Motor neuron (in vitro differentiated cells): ENCODE measurements around the gene IL17RA. TPM values are rescaled to one million over a fixed set of nuclear protein-coding genes. Genes with fewer than 3 reads are reported as not detected.
A peak's percentile ranks its signal among the peaks of the same experiment; 100 is the strongest.
"Not testable (repeated sequence)": the region's sequence is repeated elsewhere in the genome, so short reads cannot be mapped to it uniquely, and the experiment has no call there.

Experiments
- ATAC-seq, 8 experiments: fragments of 200-7000 bp; cut with Tn5 transposase; replicated peaks in 6 of 8; 2 replicates each; pipeline ENCODE4 v1.8.0; 2021; ENCODE audit warnings: mild to moderate bottlenecking in 8 of 8, moderate library complexity in 8 of 8
- H3K27ac ChIP-seq, 2 donors: fragments of 250-450 bp; sonication (Bioruptor Pico); 2 replicates each; pipeline ENCODE4 v1.9.0; 2021; ENCODE audit warnings: antibody characterized with exemption in 2 of 2, mild to moderate bottlenecking in 2 of 2, moderate library complexity in 1 of 2
- H3K4me1 ChIP-seq, 2 donors: fragments of 250-450 bp; sonication (Bioruptor Pico); replicated peaks in 1 of 2; 2 replicates each; pipeline ENCODE4 v1.6.1; 2021; ENCODE audit warnings: antibody characterized with exemption in 2 of 2, mild to moderate bottlenecking in 2 of 2, moderate library complexity in 1 of 2
- H3K4me3 ChIP-seq, 5 donors: fragments of 250-450 bp; sonication (Bioruptor Pico); 2 replicates each; pipeline ENCODE4 v1.9.0; 2021; ENCODE audit warnings: antibody characterized with exemption in 5 of 5, mild to moderate bottlenecking in 5 of 5, moderate library complexity in 4 of 5
- WGBS, 10 experiments: fragments of 450-650 bp; shearing (Covaris generic); methylation state at CpG; one replicate each; pipeline ENCODE4 v1.0.0; 2022; 5-methylcytosine and 5-hydroxymethylcytosine counted together
- in situ Hi-C, 9 experiments: fragments of 400-800 bp; cut with MboI; loops; one replicate each; pipeline ENCODE4 v1.15.0; 2021; ENCODE audit warnings: low sequenced_read_pairs in 9 of 9, low pct_unique_long_range_greater_than_20kb in 2 of 9; ENCODE audit not compliant: unreplicated experiment in 9 of 9
- total RNA-seq, 8 experiments: library from RNA; unstranded; fragments of 300-600 nt; gene quantifications; 2 replicates each; pipeline versions ENCODE4 v1.2.3 to v1.2.4, GENCODE V29; 2022

IL17RA gene
- total RNA-seq, result 1 to 10 TPM in 5 of 8 experiments, under 1 TPM in 3; 0.27 to 7.2 (median 2.2) TPM

GRCh38 chr22:17084554-17085276, at the start of gene IL17RA:
TSS of gene IL17RA (plus strand) at chr22:17085000. CDS start at chr22:17085092, 92 bp downstream.
- H3K27ac ChIP-seq, result no peak within 1 kb of the TSS
- ATAC-seq, result peak; percentile 91 to 98 (median 96)
- in situ Hi-C loops, result loop anchor here in 2 of 9 experiments (25.0 kb wide), 2 partner anchors 403 to 428 kb away; no protein-coding TSS in a partner anchor
- peak within 1 kb of the TSS; percentile 27 to 48 (median 40) for H3K4me3 ChIP-seq
- H3K4me1 ChIP-seq, result no peaks in the 10 kb centered on the region
- 0 to 40% (median 4%) methylated on average over 1 to 9 of the region's 68 CpGs; no CpG with 5 or more reads in 3 of the 10 experiments for WGBS, 10 experiments

- no peak for ATAC-seq
- WGBS, 10 experiments, result 35 to 92% (median 63%) methylated on average over 1 to 4 of the region's 4 CpGs; no CpG with 5 or more reads in 4 of the 10 experiments
Observed at GRCh38 chr22:17035246-17035645, 49.6 kb upstream of the IL17RA start.

GRCh38 chr22:17035976-17036841, 48.6 kb upstream of the IL17RA start:
- H3K4me3 ChIP-seq, in situ Hi-C loops, H3K4me1 ChIP-seq, H3K27ac ChIP-seq: not testable (repeated sequence)
- 0 to 74% (median 21%) methylated on average over 1 to 25 of the region's 56 CpGs; no CpG with 5 or more reads in 2 of the 10 experiments for WGBS, 10 experiments
- peak in 4 of 8 experiments; percentile 10 to 38 (median 33) for ATAC-seq

More at GRCh38 chr22:17035246-17035645, 49.6 kb upstream of the IL17RA start:
- in situ Hi-C loops, result no loop called here
- no peak overlapping the region for H3K4me3 ChIP-seq
- H3K27ac ChIP-seq, result no peak overlapping the region
- H3K4me1 ChIP-seq, result no peaks in the 10 kb centered on the region

- WGBS, 10 experiments, result no CpG with 5 or more reads among the region's 56 CpGs
- H3K4me1 ChIP-seq, H3K27ac ChIP-seq, in situ Hi-C loops: not testable (repeated sequence)
- peak in 4 of 8 experiments; percentile 64 to 95 (median 90) for ATAC-seq
- peak overlapping the region in 1 of 5 donors; percentile 26 for H3K4me3 ChIP-seq
Observed at GRCh38 chr22:17036842-17037711, 47.7 kb upstream of the IL17RA start.

- no peak for ATAC-seq
- no peak overlapping the region for H3K27ac ChIP-seq
- in situ Hi-C loops, result no loop called here
- no peaks in the 10 kb centered on the region for H3K4me1 ChIP-seq
- no peak overlapping the region for H3K4me3 ChIP-seq
Observed at GRCh38 chr22:17043521-17043920, 41.3 kb upstream of the IL17RA start.

- H3K4me3 ChIP-seq, result no peak overlapping the region
- in situ Hi-C loops, result no loop called here
- ATAC-seq, result no peak
- no peak overlapping the region for H3K27ac ChIP-seq
- no peaks in the 10 kb centered on the region for H3K4me1 ChIP-seq
- WGBS, 10 experiments, result 35 to 83% (median 45%) methylated on average over 2 to 5 of the region's 5 CpGs
Observed at GRCh38 chr22:17046566-17047348, 38.0 kb upstream of the IL17RA start.

GRCh38 chr22:17047656-17048055, 37.1 kb upstream of the IL17RA start:
- no peak overlapping the region for H3K27ac ChIP-seq
- H3K4me3 ChIP-seq, result no peak overlapping the region
- no peaks in the 10 kb centered on the region for H3K4me1 ChIP-seq
- no peak for ATAC-seq
- in situ Hi-C loops, result no loop called here
- 50 to 100% (median 83%) methylated on average over 1 of the region's 1 CpG; no CpG with 5 or more reads in 3 of the 10 experiments for WGBS, 10 experiments

GRCh38 chr22:17056058-17056457, 28.7 kb upstream of the IL17RA start:
- WGBS, 10 experiments, result 26 to 100% (median 38%) methylated on average over 1 to 5 of the region's 5 CpGs; no CpG with 5 or more reads in 3 of the 10 experiments
- Histone ChIP-seq H3K4me1 (no peaks in the 10 kb centered on the region), H3K27ac (no peak overlapping the region), H3K4me3 (no peak overlapping the region)
- no peak for ATAC-seq
- in situ Hi-C loops, result loop anchor here in 2 of 9 experiments (5.0 to 25.0 kb wide), 3 partner anchors 121 to 456 kb away; no protein-coding TSS in a partner anchor

- Histone ChIP-seq H3K4me1 (no peaks in the 10 kb centered on the region), H3K4me3 (no peak overlapping the region), H3K27ac (no peak overlapping the region)
- ATAC-seq, result no peak
- 67 to 100% methylated on average over 1 to 3 of the region's 8 CpGs; no CpG with 5 or more reads in 8 of the 10 experiments for WGBS, 10 experiments
- in situ Hi-C loops, result loop anchor here in 2 of 9 experiments (5.0 to 25.0 kb wide), 3 partner anchors 122 to 455 kb away; no protein-coding TSS in a partner anchor
Observed at GRCh38 chr22:17056807-17057206, 28.0 kb upstream of the IL17RA start.

GRCh38 chr22:17057959-17058814, 26.6 kb upstream of the IL17RA start:
- in situ Hi-C loops, result loop anchor here in 2 of 9 experiments (5.0 to 25.0 kb wide), 3 partner anchors 123 to 454 kb away; no protein-coding TSS in a partner anchor
- 0 to 29% (median 7%) methylated on average over 1 to 8 of the region's 11 CpGs; no CpG with 5 or more reads in 3 of the 10 experiments for WGBS, 10 experiments
- H3K27ac ChIP-seq, result no peak overlapping the region

GRCh38 chr22:17060126-17060525, 24.7 kb upstream of the IL17RA start:
- 0 to 80% (median 37%) methylated on average over 1 to 2 of the region's 3 CpGs; no CpG with 5 or more reads in 6 of the 10 experiments for WGBS, 10 experiments
- Histone ChIP-seq H3K27ac (no peak overlapping the region), H3K4me1 (no peaks in the 10 kb centered on the region), H3K4me3 (no peak overlapping the region)
- no peak for ATAC-seq
- in situ Hi-C loops, result loop anchor here in 1 of 9 experiments (25.0 kb wide), 1 partner anchor 452 kb away; no protein-coding TSS in a partner anchor

More at GRCh38 chr22:17057959-17058814, 26.6 kb upstream of the IL17RA start:
- Histone ChIP-seq H3K4me1 (no peaks in the 10 kb centered on the region), H3K4me3 (no peak overlapping the region)
- ATAC-seq, result peak; percentile 36 to 98 (median 75)
